GM21515 (cell line): ENCODE results near the gene MCRIP2.

Source experiments
- ATAC-seq: cut with Tn5 transposase; IDR thresholded peaks from one replicate; pipeline ENCODE4 v1.9.1; 2021; ENCODE audit not compliant: unreplicated experiment

Gene MCRIP2

DNA sequence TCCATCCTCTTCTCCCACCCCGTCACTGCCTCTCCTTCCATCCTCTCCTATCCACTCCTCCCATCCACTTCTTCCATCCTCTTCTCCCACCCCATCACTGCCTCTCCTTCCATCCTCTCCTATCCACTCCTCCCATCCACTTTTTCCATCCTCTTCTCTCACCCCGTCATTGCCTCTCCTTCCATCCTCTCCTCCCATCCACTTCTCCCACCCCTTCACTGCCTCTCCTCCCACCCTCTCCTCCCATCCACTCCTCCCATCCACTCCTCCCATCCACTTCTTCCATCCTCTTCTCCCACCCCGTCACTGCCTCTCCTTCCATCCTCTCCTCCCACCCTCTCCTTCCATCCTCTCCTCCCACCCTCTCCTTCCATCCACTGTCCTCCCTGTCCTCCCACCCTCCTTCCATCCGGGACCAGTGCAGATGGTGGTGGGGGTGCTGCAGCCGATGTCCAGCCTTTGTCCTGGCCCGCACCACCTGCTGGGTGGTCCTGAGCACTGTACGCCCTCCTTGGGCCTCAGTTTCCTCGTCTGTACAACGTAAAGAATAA is 9.7 kb upstream of the MCRIP2 start:
- no peak for ATAC-seq

DNA sequence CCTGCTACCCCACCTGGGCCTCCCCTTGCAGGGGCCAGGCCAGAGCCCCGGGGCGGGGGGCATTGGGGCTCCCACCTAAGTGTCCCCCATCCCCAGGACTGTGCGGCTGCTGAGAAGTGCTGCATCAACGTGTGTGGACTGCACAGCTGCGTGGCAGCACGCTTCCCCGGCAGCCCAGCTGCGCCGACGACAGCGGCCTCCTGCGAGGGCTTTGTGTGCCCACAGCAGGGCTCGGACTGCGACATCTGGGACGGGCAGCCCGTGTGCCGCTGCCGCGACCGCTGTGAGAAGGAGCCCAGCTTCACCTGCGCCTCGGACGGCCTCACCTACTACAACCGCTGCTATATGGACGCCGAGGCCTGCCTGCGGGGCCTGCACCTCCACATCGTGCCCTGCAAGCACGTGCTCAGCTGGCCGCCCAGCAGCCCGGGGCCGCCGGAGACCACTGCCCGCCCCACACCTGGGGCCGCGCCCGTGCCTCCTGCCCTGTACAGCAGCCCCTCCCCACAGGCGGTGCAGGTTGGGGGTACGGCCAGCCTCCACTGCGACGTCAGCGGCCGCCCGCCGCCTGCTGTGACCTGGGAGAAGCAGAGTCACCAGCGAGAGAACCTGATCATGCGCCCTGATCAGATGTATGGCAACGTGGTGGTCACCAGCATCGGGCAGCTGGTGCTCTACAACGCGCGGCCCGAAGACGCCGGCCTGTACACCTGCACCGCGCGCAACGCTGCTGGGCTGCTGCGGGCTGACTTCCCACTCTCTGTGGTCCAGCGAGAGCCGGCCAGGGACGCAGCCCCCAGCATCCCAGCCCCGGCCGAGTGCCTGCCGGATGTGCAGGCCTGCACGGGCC is 8.9 kb upstream of the MCRIP2 start:
- ATAC-seq = no peak

DNA sequence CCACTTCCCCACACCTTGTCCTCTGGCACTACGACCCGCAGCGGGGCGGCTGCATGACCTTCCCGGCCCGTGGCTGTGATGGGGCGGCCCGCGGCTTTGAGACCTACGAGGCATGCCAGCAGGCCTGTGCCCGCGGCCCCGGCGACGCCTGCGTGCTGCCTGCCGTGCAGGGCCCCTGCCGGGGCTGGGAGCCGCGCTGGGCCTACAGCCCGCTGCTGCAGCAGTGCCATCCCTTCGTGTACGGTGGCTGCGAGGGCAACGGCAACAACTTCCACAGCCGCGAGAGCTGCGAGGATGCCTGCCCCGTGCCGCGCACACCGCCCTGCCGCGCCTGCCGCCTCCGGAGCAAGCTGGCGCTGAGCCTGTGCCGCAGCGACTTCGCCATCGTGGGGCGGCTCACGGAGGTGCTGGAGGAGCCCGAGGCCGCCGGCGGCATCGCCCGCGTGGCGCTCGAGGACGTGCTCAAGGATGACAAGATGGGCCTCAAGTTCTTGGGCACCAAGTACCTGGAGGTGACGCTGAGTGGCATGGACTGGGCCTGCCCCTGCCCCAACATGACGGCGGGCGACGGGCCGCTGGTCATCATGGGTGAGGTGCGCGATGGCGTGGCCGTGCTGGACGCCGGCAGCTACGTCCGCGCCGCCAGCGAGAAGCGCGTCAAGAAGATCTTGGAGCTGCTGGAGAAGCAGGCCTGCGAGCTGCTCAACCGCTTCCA is 8.1 kb upstream of the MCRIP2 start:
- ATAC-seq = no peak

DNA sequence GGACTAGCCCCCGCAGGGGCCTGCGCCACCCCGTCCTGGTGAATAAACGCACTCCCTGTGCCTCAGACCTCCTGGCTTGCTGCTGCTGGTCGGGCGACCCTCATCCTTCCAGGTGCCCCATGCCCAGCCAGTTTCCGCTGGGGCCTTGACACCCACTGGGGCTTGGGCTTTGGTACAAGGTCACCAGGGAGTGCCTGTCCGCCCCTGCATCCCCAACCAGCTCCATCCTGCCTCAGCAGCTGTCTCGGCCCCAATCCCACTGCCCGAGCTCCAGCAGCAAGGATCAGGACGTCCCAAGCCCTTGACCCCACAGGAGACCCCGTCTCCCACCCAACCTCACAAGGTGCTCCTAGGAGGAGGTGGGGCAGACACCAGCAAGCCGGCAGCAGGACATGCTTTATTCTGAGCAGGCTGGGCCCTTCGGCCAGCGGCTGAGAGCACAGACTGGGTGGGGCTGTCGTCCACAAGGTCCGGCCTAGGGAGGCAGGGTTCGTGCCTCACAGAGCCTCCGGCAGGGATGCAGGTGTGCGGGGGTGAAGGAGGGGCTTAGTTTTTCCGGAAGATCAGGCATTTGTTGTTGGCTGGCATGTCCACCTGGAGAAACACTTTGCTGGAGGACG is 7.5 kb upstream of the MCRIP2 start:
- ATAC-seq = no peak

DNA sequence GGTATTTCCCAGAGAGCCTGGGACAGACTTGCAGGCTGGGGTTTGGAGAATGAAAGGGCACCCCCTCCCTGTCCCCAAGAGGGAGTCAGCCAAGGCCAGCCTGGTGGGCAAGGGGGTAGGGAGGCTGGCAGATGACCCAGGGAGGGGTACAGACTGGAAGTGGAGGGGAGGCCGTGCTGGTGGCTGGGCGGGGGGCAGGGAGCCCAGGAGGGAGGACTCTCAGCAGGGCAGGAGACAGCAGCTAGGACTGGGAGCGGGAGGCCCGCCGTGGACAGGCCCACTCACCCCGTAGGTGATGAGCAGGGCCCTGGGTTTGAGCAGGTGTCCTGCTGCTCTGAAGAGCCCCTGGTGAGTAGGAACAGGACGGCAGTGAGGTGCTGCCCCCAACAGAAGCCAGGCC is 6.6 kb upstream of the MCRIP2 start:
- ATAC-seq = no peak

DNA sequence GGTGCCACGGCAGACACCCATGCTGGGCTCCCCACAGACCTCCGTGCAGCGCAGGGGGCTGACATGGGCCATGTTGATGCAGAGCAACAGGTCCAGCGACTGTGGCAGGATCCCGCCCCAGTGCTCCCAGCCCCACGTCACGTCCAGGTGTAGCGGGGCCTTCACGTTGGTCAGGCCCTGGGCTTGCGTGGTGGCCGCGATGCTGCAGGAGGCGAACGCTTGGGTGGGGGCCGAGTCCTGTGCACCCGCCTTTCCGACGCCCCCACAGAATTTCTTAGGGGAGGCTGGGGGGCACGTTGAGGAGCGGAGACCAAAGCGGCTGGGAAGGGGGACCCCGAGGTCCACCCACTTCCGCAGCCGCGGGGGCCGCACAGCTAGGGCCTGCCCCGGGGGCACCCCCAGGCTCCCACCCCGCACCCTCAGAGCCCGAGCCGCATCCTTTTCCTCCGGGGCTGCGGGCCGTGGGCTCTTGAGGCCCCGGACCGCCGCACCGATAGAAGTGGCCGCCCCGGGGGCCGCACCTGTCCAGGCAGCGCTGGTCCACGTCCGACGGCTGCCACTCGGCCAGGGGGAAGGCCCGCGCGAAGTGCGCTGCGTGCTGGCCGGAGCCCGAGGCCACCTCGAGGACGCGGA is 5.9 kb upstream of the MCRIP2 start:
- ATAC-seq = no peak

DNA sequence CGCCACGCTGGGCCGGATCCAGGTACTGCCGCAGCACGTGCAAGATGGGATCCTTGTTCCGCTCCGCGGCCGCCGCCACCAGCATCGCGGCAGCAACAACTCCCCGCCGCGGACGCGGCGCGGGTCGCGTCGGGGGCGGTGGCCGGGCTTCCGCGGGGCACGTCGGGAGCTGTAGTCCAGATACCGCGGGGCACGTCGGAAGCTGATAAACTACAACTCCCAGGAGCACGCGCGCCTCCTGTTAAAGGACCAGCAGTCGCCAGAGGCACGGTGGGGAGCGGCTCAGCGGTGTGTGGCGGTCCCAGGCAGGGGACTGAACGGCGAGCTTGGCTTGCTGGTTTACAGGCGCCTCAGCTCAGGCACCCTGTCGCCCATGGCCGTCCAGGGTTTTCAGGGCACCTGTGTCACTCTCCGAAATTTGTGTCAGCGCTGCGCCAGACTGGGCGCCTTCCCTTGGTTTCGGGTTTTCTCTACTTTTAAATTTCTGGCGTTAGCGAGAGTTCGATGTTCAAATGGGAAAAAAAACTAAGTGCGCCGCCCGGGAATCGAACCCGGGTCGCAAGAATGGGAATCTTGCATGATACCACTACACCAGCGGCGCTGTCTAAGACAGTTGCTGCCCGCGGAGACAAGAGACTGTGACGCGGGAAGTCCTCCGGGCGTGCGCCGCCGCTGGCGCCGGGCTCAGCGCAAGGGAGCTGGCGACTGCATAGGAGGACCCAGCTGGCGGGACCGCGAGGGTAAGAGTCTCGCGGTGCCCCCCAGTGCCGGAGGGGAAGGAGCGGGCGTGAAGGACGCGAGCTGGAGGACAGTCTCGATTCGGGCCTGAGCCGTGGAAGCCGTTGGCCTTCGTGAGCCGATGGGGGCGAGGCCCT is 5.2 kb upstream of the MCRIP2 start, which contains the start of gene METTL26:
Gene METTL26 (minus strand): TSS at position 100 of the 875 bp plus-strand sequence. CDS start 15 bp downstream, at position 85.
- peak; percentile 69 for ATAC-seq

DNA sequence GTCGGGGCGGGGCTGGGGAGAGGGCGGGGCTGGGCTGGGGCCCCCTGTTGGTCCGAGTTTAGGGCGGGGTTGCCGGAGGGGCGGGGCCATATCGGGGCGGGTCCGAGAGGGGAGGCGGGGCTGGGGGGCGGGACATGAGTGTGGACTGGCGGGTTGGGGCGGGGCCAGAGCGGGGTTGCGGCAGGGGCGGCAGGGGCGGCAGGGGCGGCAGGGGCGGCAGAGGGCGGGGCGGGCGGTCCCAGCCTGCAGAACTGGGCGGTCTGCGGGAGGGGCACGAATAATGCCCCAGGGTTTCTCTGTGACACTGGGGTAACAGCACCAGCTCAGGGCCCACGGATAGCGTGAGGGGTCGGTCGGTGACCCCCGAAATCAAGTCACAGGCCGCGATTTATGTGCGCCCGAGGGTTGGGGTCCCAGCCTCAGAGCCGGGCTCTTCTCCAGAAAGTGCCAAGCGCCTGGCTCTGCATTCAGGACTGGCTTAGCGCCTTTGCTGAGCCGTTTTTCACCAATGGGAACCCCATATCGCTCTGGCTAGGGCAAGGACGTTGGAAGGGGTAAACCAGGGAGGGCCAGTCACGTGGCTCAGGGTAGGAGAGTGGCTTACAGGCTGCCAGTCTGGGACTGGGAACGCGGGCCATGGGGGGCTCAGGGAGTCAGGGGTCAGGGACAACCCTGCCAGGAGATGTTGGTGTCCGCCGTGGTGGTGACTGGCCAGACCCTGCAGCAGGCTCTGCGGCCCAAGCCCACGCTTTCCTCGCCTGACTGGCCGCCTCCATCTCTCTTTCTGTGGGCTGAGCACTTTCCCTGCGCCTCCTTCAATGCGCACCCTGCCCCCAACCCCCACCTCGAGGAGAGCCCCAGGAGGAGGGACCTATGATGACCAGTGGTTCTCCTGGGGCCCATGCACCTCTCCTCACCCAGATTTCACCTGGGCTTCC is 4.3 kb upstream of the MCRIP2 start:
- no peak for ATAC-seq

DNA sequence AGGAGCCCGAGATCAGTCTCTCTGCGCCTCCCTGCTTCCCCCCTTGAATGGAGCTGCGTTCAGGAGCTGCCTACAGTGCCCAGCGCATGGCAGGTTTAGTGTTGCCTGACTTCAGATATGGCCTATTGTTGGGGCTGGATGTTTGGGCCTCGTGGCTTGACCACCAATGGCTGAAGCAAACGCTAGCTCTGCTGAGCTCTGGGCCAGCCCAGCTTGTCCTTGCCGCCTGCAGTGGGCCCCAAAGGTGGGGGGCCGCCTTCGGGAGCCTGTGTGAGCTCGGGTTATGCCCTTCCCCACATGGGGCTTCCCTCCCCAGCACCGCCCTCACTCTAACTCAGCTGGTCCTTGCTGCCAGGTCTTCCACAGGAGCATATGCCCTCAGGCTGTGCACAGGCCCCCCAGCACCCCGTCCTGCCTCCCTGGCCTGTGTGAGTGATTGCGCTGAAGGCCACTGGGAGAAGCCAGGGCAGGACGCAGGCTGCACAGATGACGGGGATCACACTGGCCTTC is 3.5 kb upstream of the MCRIP2 start:
- no peak for ATAC-seq

DNA sequence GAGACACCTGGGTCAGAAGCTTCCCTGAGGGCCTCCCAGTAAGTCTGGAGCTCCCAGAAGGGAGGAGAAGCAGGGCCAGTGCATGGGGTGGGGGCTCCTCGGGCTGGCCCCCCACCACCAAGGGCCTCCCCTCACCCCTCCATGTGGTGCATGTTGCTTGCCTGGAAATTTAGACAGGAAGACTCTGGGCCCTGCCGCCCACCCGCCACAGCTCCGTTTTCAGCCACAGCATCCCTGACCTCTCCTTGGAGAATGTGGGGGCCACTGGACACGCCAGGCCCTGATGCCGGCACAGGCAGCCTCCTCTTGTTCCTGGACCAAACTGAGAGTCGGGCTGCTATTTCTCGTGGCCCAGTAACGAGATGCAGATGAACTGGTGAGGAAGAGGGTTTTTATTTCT is 2.8 kb upstream of the MCRIP2 start:
- no peak for ATAC-seq

DNA sequence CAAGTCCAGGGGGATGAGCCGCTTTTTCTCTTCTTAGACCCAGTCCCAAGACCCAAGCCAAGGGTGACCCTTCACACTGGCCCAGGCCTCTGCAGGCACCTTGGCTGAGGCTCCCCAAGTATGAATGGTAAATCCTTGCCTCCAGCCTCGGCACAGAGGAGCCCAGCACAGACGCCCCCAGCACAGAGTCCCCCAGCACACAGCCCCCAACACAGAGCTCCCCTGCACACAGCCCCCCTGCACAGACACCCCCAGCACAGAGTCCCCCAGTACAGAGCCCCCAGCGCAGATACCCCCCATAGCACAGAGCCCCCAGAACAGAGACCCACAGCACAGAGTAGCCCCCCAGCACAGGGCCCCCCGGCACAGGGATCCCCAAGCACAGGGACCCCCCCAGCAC is 1.0 kb upstream of the MCRIP2 start:
- ATAC-seq = no peak

DNA sequence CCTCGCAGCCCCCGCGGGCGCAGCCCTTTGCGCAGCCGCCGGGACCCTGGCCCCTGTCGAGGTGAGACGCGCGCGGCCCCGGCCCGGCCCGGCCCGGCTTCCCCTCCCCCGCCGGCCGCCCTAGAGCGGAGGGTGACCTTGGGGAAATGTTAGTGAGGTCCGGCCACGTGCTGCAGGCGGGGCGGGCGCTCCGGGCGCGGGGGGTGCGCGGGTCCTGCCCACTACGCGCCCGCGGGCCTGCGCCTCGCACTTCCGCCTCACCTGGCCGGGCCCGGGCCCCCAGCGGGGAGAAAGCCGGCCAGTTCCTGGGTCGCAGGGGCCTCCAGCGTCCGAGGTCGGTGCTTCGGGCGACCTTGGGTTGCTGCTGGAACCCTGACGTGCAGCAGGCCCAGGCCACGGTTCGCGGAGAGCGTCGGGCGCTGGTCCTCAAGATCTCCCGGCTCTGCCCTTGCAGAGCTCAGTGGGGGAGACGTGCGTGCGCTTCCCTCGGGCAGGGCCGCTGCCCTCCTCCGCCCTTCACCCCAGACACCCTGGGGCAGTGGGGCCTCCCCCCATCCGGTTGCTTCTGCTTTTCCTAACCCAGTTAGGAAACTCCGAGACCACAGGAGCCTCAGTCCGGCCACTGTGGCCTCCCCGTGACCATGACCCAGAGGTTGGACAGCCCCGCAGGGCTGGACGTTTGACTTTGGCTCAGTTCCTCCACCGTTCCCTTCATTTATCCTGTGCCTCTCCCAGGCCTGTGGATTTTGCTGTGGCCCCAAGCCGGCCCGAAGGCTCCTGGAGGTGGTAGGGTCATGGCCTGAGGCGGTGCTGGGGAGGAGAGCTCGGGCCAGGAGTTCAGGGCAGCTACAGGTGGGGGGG is 791 bp downstream of the MCRIP2 start:
- peak; percentile 28 for ATAC-seq

DNA sequence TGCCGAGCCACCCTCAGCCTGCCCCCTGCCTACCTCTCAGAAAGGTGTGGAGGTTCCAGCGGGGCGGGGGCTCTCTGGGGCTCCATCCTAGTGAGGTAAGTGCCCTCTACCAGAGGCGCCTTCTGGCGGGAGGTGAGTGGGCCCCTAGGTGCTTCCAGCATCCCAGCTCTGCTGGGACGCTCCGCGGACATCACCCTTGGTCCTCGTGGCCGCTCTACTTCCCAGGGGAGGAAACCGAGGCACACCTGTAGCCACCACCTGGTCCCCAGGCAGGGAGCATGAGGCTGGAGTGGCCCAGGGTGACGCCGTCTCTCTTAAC is 1.4 kb downstream of the MCRIP2 start:
- ATAC-seq = no peak

DNA sequence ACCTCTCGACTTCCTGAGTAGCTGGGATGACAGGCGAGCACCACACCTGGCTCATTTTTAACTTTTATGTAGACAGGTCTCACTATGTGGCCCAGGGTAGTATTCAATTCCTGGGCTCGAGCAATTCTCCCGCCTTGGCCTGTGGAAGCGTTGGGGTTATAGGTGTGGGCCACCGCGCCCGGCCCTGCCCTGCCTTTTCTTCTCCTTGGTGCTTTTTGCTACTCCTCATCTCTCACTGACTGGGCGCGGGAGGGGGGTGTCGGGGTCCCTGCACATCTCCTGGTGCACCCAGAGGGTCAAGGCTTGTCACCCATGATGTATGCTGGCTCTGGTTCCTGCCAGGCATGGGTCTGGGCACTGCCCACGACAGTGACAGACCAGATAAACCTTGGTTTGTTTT is 2.9 kb downstream of the MCRIP2 start:
- no peak for ATAC-seq

DNA sequence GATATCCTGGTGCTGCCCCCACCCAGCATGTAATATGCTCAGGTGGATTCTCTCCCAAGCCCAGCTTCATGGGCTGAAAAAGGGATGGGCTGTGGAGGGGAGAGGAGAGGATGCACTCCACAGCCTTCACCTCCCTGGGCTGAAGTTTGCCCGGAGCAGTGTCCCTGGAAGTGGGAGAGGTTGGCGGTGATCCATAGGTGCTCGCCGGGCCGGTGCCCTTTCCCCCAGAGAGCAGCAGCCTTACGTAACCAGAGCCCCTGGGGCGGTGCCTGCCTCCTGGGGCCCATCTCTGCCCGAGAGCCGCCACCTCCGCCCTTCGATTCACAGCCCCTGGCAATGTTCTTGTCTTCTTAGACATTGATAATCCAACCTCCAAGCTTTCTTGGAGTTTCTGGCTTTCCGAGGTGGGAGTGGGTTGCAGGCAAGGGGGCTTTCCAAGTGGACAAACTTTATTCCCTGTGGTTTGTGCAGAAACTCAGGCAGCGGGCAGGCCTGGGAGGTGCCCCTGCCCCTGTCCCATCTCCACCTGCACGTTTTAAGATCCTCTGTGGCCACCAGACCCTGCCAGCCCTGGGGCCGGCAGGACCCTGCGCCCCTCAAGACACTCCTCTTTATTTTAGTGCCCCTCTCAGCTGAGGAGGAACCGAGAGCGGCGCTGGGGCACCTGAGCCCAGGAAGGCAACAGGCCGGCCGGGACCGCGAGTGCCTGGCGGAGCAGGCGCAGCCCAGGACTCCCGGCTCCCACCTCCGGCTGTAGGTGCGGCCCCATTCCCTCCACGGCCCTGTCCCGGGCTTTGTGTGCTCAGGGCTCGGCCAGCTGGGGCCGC is 4.4 kb downstream of the MCRIP2 start:
- ATAC-seq = no peak

DNA sequence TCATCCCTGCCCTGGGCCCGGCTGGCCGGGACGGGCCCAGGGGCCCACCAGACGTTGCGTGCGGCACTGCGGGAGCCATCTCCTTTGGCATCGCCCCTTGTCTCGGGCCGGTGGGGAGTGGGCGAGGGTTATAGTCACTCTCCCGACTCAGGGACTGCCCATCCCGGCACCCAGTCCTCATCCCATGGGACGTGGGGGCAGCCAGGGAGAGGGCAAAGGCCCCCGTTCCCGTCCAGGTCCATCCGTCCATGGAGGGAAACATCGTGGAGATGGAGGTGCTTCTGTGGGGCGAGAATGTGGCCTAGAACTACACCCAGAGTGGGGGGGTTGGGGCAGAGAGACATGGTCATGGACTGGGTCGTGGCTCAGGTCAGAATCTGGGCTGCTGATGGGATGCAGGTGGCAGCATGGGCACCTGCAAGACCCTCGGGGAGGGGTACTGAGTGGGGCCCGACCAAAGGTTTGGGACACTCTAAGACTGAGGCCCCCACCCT is 5.1 kb downstream of the MCRIP2 start:
- ATAC-seq = no peak
